GM12892 (cell line): Measurements from ENCODE around the gene B4GALT7.

ENCODE experiments used
- DNase-seq: peaks from one replicate; pipeline ENCODE4 v3.0.0; 2011; ENCODE audit not compliant: insufficient read length
- FAIRE-seq: peaks from 2 replicates; lab custom pipeline; 2011; peaks lifted over from hg19 to GRCh38; lab: Jason Lieb, UNC
- POLR2A ChIP-seq: IDR thresholded peaks from 2 replicates; pipeline ENCODE4 v1.6.1; 2011; ENCODE audit warnings: low read depth, low read length, control low read depth
- POLR2AphosphoS5 ChIP-seq: IDR thresholded peaks from 2 replicates; pipeline ENCODE4 v1.6.1; 2011; ENCODE audit warnings: low read depth, low read length, control low read depth
- TAF1 ChIP-seq: IDR thresholded peaks from 2 replicates; pipeline ENCODE4 v1.6.1; 2011; ENCODE audit warnings: low read depth, mild to moderate bottlenecking, control low read depth, low read length, borderline replicate concordance

Gene B4GALT7

GRCh38 chr5:177606071-177607051, 6.4 kb downstream of the B4GALT7 start:
- no peak for TF ChIP-seq POLR2AphosphoS5
- no peak for TF ChIP-seq POLR2A
- no peak for TF ChIP-seq TAF1
- no peak for FAIRE-seq
- no peak for DNase-seq

- TF ChIP-seq TAF1 = no peak
- TF ChIP-seq POLR2A = no peak
- no peak for TF ChIP-seq POLR2AphosphoS5
- DNase-seq (no peak), FAIRE-seq (no peak)
Observed at GRCh38 chr5:177607115-177607451, 7.2 kb downstream of the B4GALT7 start.

DNA sequence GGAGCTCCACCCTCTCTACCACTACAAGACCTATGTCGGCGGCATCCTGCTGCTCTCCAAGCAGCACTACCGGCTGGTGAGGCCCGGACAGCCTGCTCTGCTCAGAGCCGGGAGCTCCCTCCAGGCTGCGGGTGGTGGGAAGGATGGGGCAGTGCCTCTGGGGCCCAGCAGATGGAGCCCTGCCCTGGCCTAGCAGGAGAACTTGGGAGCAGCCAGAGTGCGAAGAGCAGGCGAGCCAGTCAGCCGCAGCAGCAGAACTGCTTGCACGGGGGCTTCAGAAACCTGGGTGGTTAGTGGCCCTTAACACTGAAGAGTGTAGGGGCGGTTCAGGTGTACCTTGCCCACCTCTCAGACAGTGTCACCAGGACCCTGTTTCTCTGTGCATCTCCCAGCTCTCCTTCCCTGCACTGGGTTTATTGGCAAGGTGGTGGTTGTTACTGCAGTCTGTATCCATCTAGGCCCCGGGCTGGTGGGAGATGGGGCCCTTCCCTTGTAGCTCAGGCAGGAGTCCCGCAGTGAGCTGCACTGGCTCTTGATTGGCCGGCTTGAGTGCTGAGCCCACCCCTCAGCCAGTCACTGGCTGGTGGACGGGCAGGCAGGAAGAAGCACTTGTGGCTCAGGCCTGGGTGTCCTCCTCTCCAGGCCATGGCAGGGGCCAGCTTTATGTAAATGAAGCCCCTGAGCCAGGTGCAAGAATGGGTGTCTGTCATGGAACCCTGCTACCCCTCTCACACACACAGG, 7.7 kb downstream of the B4GALT7 start:
- TF ChIP-seq TAF1 = no peak
- TF ChIP-seq POLR2A = no peak
- no peak for TF ChIP-seq POLR2AphosphoS5
- DNase-seq = peak; percentile 60
- FAIRE-seq = no peak

GRCh38 chr5:177608243-177609075, 8.5 kb downstream of the B4GALT7 start:
- no peak for FAIRE-seq

DNA sequence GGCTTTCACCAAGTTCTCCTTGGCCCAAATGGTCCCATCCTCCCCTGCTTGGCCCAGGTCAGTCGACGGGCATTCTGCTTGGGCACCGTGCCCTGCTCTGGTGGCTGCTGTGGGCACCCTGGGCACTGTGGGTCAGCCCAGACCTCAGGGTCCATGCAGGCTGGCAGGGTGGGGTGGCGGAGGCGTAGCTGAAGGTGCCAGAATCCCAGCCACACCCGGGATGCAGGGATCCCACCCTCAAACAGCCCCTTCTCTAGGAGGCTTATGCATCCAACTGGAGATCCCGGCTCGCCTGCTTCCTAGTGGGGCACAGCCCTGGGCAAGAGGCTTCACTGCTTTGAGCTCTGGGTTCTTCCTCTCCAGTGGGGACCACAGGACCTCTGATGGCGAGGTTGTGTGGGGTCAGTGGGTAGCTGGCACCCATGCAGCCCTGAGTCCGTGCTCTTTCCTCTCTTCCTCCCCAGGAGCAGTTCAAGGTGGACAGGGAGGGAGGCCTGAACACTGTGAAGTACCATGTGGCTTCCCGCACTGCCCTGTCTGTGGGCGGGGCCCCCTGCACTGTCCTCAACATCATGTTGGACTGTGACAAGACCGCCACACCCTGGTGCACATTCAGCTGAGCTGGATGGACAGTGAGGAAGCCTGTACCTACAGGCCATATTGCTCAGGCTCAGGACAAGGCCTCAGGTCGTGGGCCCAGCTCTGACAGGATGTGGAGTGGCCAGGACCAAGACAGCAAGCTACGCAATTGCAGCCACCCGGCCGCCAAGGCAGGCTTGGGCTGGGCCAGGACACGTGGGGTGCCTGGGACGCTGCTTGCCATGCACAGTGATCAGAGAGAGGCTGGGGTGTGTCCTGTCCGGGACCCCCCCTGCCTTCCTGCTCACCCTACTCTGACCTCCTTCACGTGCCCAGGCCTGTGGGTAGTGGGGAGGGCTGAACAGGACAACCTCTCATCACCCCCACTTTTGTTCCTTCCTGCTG, 9.4 kb downstream of the B4GALT7 start:
- no peak for FAIRE-seq
- DNase-seq = no peak
- TF ChIP-seq TAF1 (no peak), POLR2A (no peak), POLR2AphosphoS5 (no peak)

More at GRCh38 chr5:177608243-177609075, 8.5 kb downstream of the B4GALT7 start:
- TF ChIP-seq POLR2A (no peak), TAF1 (no peak), POLR2AphosphoS5 (no peak)
- DNase-seq = no peak

DNA sequence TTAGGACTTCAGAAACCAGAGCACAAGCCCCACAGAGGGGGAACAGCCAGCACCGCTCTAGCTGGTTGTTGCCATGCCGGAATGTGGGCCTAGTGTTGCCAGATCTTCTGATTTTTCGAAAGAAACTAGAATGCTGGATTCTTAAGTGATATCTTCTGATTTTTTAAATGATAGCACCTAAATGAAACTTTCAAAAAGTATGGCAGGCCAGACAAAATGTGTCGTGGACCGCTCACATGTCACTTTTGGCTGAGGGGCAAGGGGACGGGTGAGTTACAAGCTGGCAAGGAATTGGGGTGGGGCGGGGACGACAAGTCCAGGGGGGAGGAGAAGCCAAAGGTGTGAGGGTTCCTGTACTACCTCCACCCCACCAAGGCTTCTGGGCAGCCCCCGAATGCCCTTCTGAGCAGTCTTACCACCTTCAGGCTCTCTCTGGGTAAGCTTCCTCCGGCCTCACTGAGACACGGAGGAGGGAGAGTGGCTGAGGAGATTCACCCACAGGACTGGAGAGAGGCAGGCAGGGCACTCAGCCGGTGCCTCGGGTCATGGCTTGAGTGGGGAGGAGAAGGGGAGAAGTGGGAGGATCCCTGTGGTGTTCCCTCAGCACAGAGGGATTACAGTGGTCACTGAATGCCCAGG, 10.3 kb downstream of the B4GALT7 start:
- DNase-seq (no peak), FAIRE-seq (no peak)
- TF ChIP-seq POLR2AphosphoS5 = no peak
- TF ChIP-seq TAF1 = no peak
- TF ChIP-seq POLR2A = no peak

- TF ChIP-seq POLR2AphosphoS5 (no peak), POLR2A (no peak), TAF1 (no peak)
- FAIRE-seq = no peak
- no peak for DNase-seq
Observed at GRCh38 chr5:177610770-177611445, 11.0 kb downstream of the B4GALT7 start.

DNA sequence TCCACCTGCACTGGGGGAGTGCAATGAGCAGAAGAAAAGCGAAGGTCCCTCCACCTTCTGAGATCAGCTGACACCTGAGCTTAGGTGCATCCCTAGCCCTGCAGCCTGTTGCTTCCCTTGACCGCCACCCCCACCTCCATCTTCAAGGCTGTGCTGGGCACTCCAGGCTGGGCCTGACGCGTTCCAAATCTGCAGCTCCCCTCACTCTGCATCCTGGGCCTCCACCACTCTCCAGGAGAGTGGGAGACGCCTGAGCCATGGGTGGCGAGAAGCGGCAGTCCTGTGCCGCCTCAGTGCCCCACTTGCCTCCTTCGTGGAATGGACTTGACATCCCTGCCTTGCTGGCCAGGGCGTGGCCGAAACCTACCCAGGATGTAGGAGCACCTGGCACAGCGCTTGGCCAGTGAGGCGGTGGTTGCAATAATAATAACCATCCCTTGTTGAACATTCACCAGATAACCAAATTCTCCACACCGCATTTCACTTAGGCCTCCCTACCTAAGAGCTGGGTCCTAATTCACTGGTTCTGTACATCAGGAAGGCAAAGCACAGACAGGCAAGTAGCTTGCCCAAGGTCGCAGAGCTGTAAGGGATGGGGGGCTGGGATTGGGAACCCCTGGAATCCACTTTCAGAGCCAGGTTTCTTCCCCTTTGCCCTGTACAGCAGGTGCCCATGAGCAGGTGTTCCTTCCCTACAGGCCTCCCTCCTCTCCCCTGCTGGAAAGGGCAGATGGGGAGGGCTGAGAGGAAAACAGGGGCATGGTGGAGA, 11.7 kb downstream of the B4GALT7 start:
- TF ChIP-seq POLR2A = no peak
- TF ChIP-seq POLR2AphosphoS5 = 0 out of 2 replicates have a peak, but pooled peaks have one; percentile 7
- TF ChIP-seq TAF1 = no peak
- DNase-seq = no peak
- no peak for FAIRE-seq

- TF ChIP-seq POLR2AphosphoS5 = 0 out of 2 replicates have a peak, but pooled peaks have one; percentile 6
- no peak for TF ChIP-seq POLR2A
- FAIRE-seq (no peak), DNase-seq (no peak)
Observed at GRCh38 chr5:177612215-177612673, 12.3 kb downstream of the B4GALT7 start.
